K562 (cell line): ENCODE data around the gene ETS2. TPM values are rescaled to one million over a fixed set of nuclear protein-coding genes. Genes with fewer than 3 reads are reported as not detected.

Experiments
- ATF7 ChIP-seq: fragments of 450-650 bp; IDR thresholded peaks from 2 replicates; pipeline ENCODE4 v1.7.1; 2014; ENCODE audit warnings: mild to moderate bottlenecking, moderate library complexity
- BDP1 ChIP-seq: IDR thresholded peaks from 3 replicates; pipeline ENCODE4 v1.6.1; 2011; ENCODE audit not compliant: insufficient read length, insufficient read depth
- BRCA1 ChIP-seq, 2 experiments: fragments of 450-650 bp in 1 of 2; sonication (generic) in 1 of 2; formaldehyde crosslinking in 1 of 2; IDR thresholded peaks; 2 replicates each; pipeline versions ENCODE4 v1.5.0 to v1.6.1; 2017 to 2020; ENCODE audit warnings: mild to moderate bottlenecking in 1 of 2, missing genetic modification reagents in 1 of 2
- CEBPB ChIP-seq: fragments of 450-650 bp; IDR thresholded peaks from 2 replicates; pipeline ENCODE4 v1.6.1; 2016; ENCODE audit warnings: missing genetic modification characterization, missing compliant biosample characterization
- DNMT1 ChIP-seq: fragments of 450-650 bp; IDR thresholded peaks from 2 replicates; pipeline ENCODE4 v1.6.1; 2016; ENCODE audit warnings: antibody characterized with exemption, mild to moderate bottlenecking
- FOXJ2 ChIP-seq: fragments of 200-800 bp; sonication (Bioruptor generic); IDR thresholded peaks from 2 replicates; pipeline ENCODE4 v1.6.1; 2016; ENCODE audit warnings: missing genetic modification characterization, missing compliant biosample characterization
- MTA2 ChIP-seq: fragments of 450-650 bp; IDR thresholded peaks from 2 replicates; pipeline ENCODE4 v1.6.1; 2016; ENCODE audit warnings: low read depth
- NFE2 ChIP-seq: IDR thresholded peaks from 2 replicates; pipeline ENCODE4 v1.6.1; 2014; ENCODE audit warnings: antibody characterized with exemption, low read depth
- NR4A1 ChIP-seq, 2 experiments: fragments of 250-450 bp in 1 of 2; fragments of 450-650 bp in 1 of 2; sonication (Bioruptor Pico) in 1 of 2; IDR thresholded peaks; 2 replicates each; pipeline versions ENCODE4 v1.4.0 to v1.6.1; 2016 to 2020; ENCODE audit warnings: mild to moderate bottlenecking in 2 of 2, missing compliant biosample characterization in 1 of 2, missing genetic modification characterization in 1 of 2, moderate library complexity in 1 of 2
- POLR2AphosphoS2 ChIP-seq: IDR thresholded peaks from 2 replicates; pipeline ENCODE4 v1.6.1; 2012; ENCODE audit warnings: low read length, improper control_type of control experiment
- RBM25 ChIP-seq: fragments of 200-400 bp; formaldehyde crosslinking; IDR thresholded peaks from 2 replicates; pipeline ENCODE4 v1.6.1; 2018; ENCODE audit warnings: low read length, low read depth, moderate library complexity; ENCODE audit not compliant: severe bottlenecking
- RFX5 ChIP-seq: IDR thresholded peaks from 2 replicates; pipeline ENCODE4 v1.6.1; 2011; ENCODE audit warnings: low read depth, mild to moderate bottlenecking, improper control_type of control experiment, low read length
- SAFB ChIP-seq: fragments of 200-400 bp; formaldehyde crosslinking; IDR thresholded peaks from 2 replicates; pipeline ENCODE4 v1.6.1; 2017; ENCODE audit warnings: low read depth, low read length, borderline replicate concordance
- TEAD4 ChIP-seq, 2 experiments: sonication (generic) in 1 of 2; formaldehyde crosslinking in 1 of 2; IDR thresholded peaks; 2 replicates each; pipeline versions ENCODE4 v1.6.1 to v1.8.0; 2012 to 2022; ENCODE audit warnings: borderline replicate concordance in 1 of 2, inconsistent platforms in 1 of 2, low read length in 1 of 2, mild to moderate bottlenecking in 1 of 2, missing genetic modification reagents in 1 of 2
- ZC3H8 ChIP-seq: fragments of 450-650 bp; IDR thresholded peaks from 2 replicates; pipeline ENCODE4 v1.6.1; 2017
- ZFX ChIP-seq: sonication (generic); formaldehyde crosslinking; IDR thresholded peaks from 2 replicates; pipeline ENCODE4 v1.8.0; 2022; ENCODE audit warnings: mild to moderate bottlenecking, missing genetic modification reagents, moderate library complexity
- polyA plus RNA-seq, 8 experiments: library from polyadenylated mRNA; depleted of rRNA in 4 of 8; stranded (reverse) in 5 of 8; unstranded in 3 of 8; fragments of >200 nt; fragmentation: Nextera tagmentation in 2 of 8; fragmentation: Illumina TruSeq in 1 of 8; extraction: Ambion mirVana in 2 of 8; extraction: Trizol in 1 of 8; gene quantifications; 2 replicates each; pipeline versions ENCODE4 v1.2.1 to v1.2.3, GENCODE V29; 2011 to 2014; ENCODE audit warnings: inconsistent platforms in 1 of 8, missing spikeins in 1 of 8
- total RNA-seq, 7 experiments: library from RNA; depleted of rRNA in 6 of 7; stranded (reverse); fragments of >200 nt in 6 of 7; fragmentation: Illumina TruSeq in 2 of 7; extraction: Trizol in 2 of 7; gene quantifications; 2 replicates each; pipeline versions ENCODE4 v1.2.1 to v1.2.3, GENCODE V29; 2011 to 2021; ENCODE audit warnings: low replicate concordance in 1 of 7
- TF ChIP-seq, protein P1 (sequence below), 2 experiments: IDR thresholded peaks in 1 of 2; conservative IDR thresholded peaks in 1 of 2; 2 replicates each; pipeline ENCODE4 v1.6.1; 2016; ENCODE audit warnings: low read depth in 2 of 2, mild to moderate bottlenecking in 1 of 2, missing compliant biosample characterization in 1 of 2, missing genetic modification characterization in 1 of 2, moderate library complexity in 1 of 2
- TF ChIP-seq, protein P2 (sequence below): fragments of 250-450 bp; sonication (Bioruptor Pico); IDR thresholded peaks from 2 replicates; pipeline ENCODE4 v1.8.0; 2022; ENCODE audit warnings: inconsistent platforms
- TF ChIP-seq, protein P3 (sequence below): conservative IDR thresholded peaks from 2 replicates; pipeline ENCODE4 v1.6.1; 2011; ENCODE audit warnings: low read depth, mild to moderate bottlenecking, low read length; ENCODE audit not compliant: control insufficient read depth
- TF ChIP-seq, protein P4 (sequence below), 2 experiments: fragments of 250-450 bp in 1 of 2; fragments of 450-650 bp in 1 of 2; sonication (Bioruptor Pico) in 1 of 2; IDR thresholded peaks; 2 replicates each; pipeline versions ENCODE4 v1.6.1 to v1.8.0; 2016 to 2021; ENCODE audit warnings: mild to moderate bottlenecking in 2 of 2, moderate library complexity in 2 of 2, missing compliant biosample characterization in 1 of 2, missing genetic modification characterization in 1 of 2

ETS2 gene
- total and polyA plus RNA-seq, 9 of the 15 experiments (the other 6 are each of a cell fraction or from before 2014, with no cell fraction given) = 1.7 to 24.4 (median 12.2) TPM

DNA sequence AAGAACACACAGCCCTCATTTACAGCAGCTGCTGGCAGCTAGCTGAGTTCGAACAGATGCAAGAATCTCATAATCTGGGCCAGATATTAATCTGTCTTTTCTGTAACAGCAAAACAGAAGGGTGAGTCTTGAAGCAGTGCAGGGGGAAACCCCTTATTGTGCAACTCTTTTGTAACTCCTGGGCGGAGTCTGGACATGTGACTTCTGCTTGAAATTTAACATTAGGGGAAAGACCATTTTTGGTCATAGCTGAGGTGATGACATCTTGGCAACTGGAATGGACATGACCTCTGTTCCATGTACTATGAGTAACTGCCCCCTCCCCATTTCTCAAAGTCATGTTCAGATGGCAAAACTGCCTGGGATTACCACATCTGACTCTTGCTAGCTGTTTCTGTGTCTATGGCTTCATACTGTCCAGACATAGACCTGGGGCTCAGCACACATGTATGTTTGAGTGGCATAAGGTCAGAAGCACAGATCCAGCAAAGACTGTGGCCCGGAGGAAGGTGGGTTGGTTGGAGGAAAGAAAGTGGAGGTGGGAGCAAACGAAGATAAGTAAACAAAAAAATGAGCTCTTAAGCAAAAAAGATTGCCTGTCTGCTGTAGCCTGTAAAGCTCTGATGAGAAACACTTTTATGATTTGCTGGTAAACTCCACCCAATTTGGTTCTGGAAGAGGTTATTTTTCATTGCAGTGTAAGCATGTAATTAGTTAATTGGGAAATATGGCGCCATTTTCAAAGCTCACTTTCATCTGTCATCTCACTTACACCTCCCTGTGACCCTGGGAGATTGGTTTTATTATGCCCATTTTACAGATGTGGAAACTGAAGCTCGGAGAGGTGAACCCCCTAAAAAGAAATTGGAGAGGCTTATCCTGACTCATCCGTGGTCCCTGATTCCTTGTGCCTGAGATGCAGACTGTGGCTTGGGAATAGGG lies 26.1 kb downstream of the ETS2 start (continued):
- TF ChIP-seq, protein P1, sequence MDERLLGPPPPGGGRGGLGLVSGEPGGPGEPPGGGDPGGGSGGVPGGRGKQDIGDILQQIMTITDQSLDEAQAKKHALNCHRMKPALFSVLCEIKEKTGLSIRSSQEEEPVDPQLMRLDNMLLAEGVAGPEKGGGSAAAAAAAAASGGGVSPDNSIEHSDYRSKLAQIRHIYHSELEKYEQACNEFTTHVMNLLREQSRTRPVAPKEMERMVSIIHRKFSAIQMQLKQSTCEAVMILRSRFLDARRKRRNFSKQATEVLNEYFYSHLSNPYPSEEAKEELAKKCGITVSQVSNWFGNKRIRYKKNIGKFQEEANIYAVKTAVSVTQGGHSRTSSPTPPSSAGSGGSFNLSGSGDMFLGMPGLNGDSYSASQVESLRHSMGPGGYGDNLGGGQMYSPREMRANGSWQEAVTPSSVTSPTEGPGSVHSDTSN (CRISPR knock-in tag; IDR thresholded peaks at IDR 0.05; ENCODE audit: low read depth) = no peak
- TF ChIP-seq, protein P1 (tag; conservative IDR thresholded peaks at IDR 0.05; ENCODE audit: low read depth) = peak; percentile 91
- peak; percentile 92 for TF ChIP-seq FOXJ2 (tag)
- TF ChIP-seq, protein P2, sequence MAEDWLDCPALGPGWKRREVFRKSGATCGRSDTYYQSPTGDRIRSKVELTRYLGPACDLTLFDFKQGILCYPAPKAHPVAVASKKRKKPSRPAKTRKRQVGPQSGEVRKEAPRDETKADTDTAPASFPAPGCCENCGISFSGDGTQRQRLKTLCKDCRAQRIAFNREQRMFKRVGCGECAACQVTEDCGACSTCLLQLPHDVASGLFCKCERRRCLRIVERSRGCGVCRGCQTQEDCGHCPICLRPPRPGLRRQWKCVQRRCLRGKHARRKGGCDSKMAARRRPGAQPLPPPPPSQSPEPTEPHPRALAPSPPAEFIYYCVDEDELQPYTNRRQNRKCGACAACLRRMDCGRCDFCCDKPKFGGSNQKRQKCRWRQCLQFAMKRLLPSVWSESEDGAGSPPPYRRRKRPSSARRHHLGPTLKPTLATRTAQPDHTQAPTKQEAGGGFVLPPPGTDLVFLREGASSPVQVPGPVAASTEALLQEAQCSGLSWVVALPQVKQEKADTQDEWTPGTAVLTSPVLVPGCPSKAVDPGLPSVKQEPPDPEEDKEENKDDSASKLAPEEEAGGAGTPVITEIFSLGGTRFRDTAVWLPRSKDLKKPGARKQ (CRISPR knock-in tag) = no peak
- no peak for TF ChIP-seq ZC3H8
- peak; percentile 46 for TF ChIP-seq NFE2
- TF ChIP-seq RFX5 = peak; percentile 35; the same call in 1 of the 2 replicates
- TF ChIP-seq POLR2AphosphoS2 = no peak
- no peak for TF ChIP-seq ZFX (CRISPR knock-in tag)
- no peak for TF ChIP-seq NR4A1 (CRISPR knock-in tag; IDR thresholded peaks at IDR 0.05)
- no peak for TF ChIP-seq NR4A1 (tag; IDR thresholded peaks at IDR 0.05)
- TF ChIP-seq, protein P3, sequence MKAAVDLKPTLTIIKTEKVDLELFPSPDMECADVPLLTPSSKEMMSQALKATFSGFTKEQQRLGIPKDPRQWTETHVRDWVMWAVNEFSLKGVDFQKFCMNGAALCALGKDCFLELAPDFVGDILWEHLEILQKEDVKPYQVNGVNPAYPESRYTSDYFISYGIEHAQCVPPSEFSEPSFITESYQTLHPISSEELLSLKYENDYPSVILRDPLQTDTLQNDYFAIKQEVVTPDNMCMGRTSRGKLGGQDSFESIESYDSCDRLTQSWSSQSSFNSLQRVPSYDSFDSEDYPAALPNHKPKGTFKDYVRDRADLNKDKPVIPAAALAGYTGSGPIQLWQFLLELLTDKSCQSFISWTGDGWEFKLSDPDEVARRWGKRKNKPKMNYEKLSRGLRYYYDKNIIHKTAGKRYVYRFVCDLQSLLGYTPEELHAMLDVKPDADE = no peak
- TF ChIP-seq, protein P4, sequence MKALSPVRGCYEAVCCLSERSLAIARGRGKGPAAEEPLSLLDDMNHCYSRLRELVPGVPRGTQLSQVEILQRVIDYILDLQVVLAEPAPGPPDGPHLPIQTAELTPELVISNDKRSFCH (CRISPR knock-in tag; IDR thresholded peaks at IDR 0.05) = no peak
- TF ChIP-seq, protein P4 (tag; IDR thresholded peaks at IDR 0.05) = peak; percentile 48; the same call in 1 of the 2 replicates
- 0 out of 2 replicates have a peak, but pooled peaks have one; percentile 5 for TF ChIP-seq MTA2
- TF ChIP-seq TEAD4 (IDR thresholded peaks at IDR 0.05; ENCODE audit: low read length) = peak; percentile 60; the same call in 1 of the 2 replicates
- no peak for TF ChIP-seq TEAD4 (CRISPR knock-in tag; IDR thresholded peaks at IDR 0.05; ENCODE audit: borderline replicate concordance)
- TF ChIP-seq BRCA1 (IDR thresholded peaks at IDR 0.05) = no peak
- TF ChIP-seq BRCA1 (CRISPR knock-in tag; IDR thresholded peaks at IDR 0.05) = no peak
- TF ChIP-seq BDP1 = no peak
- TF ChIP-seq RBM25 = peak; percentile 98
- peak; percentile 100 for TF ChIP-seq CEBPB
- TF ChIP-seq SAFB = no peak
- TF ChIP-seq ATF7 = peak; percentile 96
- no peak for TF ChIP-seq DNMT1
